H1 (cell line): ENCODE data around the gene SNX24. TPM values are rescaled to one million over a fixed set of nuclear protein-coding genes. Genes with fewer than 3 reads are reported as not detected.

Source experiments
- CTCF ChIA-PET: fragments of 300-600 bp; sonication (Branson Sonifier 250); formaldehyde crosslinking; loops from one replicate; lab custom pipeline; 2021; ENCODE audit not compliant: partially characterized antibody; lab: Charles Lee
- POLR2A ChIA-PET: fragments of 300-600 bp; sonication (Branson Sonifier 250); formaldehyde crosslinking; loops from one replicate; lab custom pipeline; 2021; ENCODE audit warnings: inconsistent platforms; ENCODE audit not compliant: partially characterized antibody; lab: Charles Lee
- DNase-seq, 2 experiments: peaks; one replicate each; pipeline versions ENCODE4 v3.0.0 to v3.0.0-alpha.2; 2010 to 2022; ENCODE audit warnings: low spot score in 2 of 2, low read depth in 1 of 2, mixed read lengths in 1 of 2
- FAIRE-seq: peaks from 2 replicates; lab custom pipeline; 2011; peaks lifted over from hg19 to GRCh38; lab: Jason Lieb, UNC
- H2AFZ ChIP-seq: 2 replicates; pipeline ENCODE4 v1.8.1; 2012; ENCODE audit warnings: low read length, inconsistent platforms
- H2AK5ac ChIP-seq: 2 replicates; pipeline ENCODE4 v1.6.1; 2013; ENCODE audit warnings: low read depth, low read length
- H2BK120ac ChIP-seq: replicated peaks from 2 replicates; pipeline ENCODE3; 2013; ENCODE audit warnings: low read depth, low read length, inconsistent platforms
- H2BK12ac ChIP-seq: 2 replicates; pipeline ENCODE4 v1.6.1; 2013; ENCODE audit warnings: low read depth, low read length
- H2BK15ac ChIP-seq: 2 replicates; pipeline ENCODE4 v1.6.1; 2013; ENCODE audit warnings: low read length
- H2BK20ac ChIP-seq: 2 replicates; pipeline ENCODE4 v1.6.1; 2013; ENCODE audit warnings: low read length
- H2BK5ac ChIP-seq: 2 replicates; pipeline ENCODE4 v1.6.1; 2013; ENCODE audit warnings: low read depth, low read length
- H3K14ac ChIP-seq: 2 replicates; pipeline ENCODE4 v1.6.1; 2013; ENCODE audit warnings: inconsistent platforms; ENCODE audit not compliant: insufficient read length
- H3K18ac ChIP-seq: 2 replicates; pipeline ENCODE4 v1.6.1; 2013; ENCODE audit warnings: low read length; ENCODE audit errors: extremely low read depth
- H3K23ac ChIP-seq: 2 replicates; pipeline ENCODE4 v1.6.1; 2013; ENCODE audit warnings: inconsistent platforms; ENCODE audit not compliant: insufficient read length
- H3K23me2 ChIP-seq: 2 replicates; pipeline ENCODE4 v1.6.1; 2013; ENCODE audit warnings: low read depth, low read length
- H3K27ac ChIP-seq: 2 replicates; pipeline ENCODE4 v1.6.1; 2011; ENCODE audit warnings: low read depth, low read length, inconsistent platforms
- H3K27me3 ChIP-seq, 4 experiments: replicated peaks in 1 of 4; 1 replicate in 1 of 4; 2 replicates in 3 of 4; pipeline versions ENCODE4 v1.6.1 to v1.8.1; 2011 to 2013; ENCODE audit warnings: low read length in 3 of 4, mild to moderate bottlenecking in 3 of 4, inconsistent platforms in 2 of 4, mixed read lengths in 2 of 4, moderate library complexity in 1 of 4; ENCODE audit not compliant: control insufficient read depth in 3 of 4, insufficient read depth in 3 of 4; ENCODE audit errors: extremely low read depth in 1 of 4
- H3K36me3 ChIP-seq, 4 experiments: 2 replicates each; pipeline versions ENCODE4 v1.6.1 to v1.8.1; 2011 to 2013; ENCODE audit warnings: mild to moderate bottlenecking in 4 of 4, low read length in 3 of 4, moderate library complexity in 2 of 4, control low read depth in 1 of 4, inconsistent platforms in 1 of 4; ENCODE audit not compliant: insufficient read depth in 4 of 4, control insufficient read depth in 2 of 4
- H3K4ac ChIP-seq: replicated peaks from 2 replicates; pipeline ENCODE3; 2013; ENCODE audit warnings: low read length, low read depth, mixed read lengths, inconsistent platforms; ENCODE audit not compliant: insufficient read length
- H3K4me1 ChIP-seq, 4 experiments: replicated peaks in 1 of 4; 1 replicate in 1 of 4; 2 replicates in 3 of 4; pipeline versions ENCODE4 v1.6.1 to v1.8.1; 2011 to 2013; ENCODE audit warnings: low read length in 3 of 4, inconsistent platforms in 2 of 4, mixed read lengths in 1 of 4; ENCODE audit not compliant: insufficient read depth in 4 of 4, control insufficient read depth in 3 of 4
- H3K4me2 ChIP-seq, 2 experiments: 2 replicates each; pipeline versions ENCODE4 v1.6.1 to v1.8.1; 2011 to 2013; ENCODE audit warnings: low read depth in 2 of 2, low read length in 2 of 2, control low read depth in 1 of 2, inconsistent platforms in 1 of 2, mild to moderate bottlenecking in 1 of 2; ENCODE audit not compliant: insufficient read depth in 1 of 2
- H3K4me3 ChIP-seq, 4 experiments: fragments of 200-600, 300-600 bp in 1 of 4; sonication (generic), shearing (Covaris generic), sonication (Bioruptor Twin) in 1 of 4; 2 replicates each; pipeline versions ENCODE4 v1.5.1 to v1.8.1; 2011 to 2016; ENCODE audit warnings: low read length in 4 of 4, low read depth in 3 of 4, control low read depth in 2 of 4, inconsistent platforms in 2 of 4, mild to moderate bottlenecking in 2 of 4, mixed read lengths in 1 of 4, moderate library complexity in 1 of 4; ENCODE audit not compliant: insufficient read depth in 2 of 4; ENCODE audit errors: extremely low read depth in 1 of 4
- H3K56ac ChIP-seq: replicated peaks from 2 replicates; pipeline ENCODE3; 2013; ENCODE audit warnings: low read depth, mild to moderate bottlenecking, mixed read lengths, low read length, inconsistent platforms; ENCODE audit not compliant: insufficient read length
- H3K79me1 ChIP-seq: 2 replicates; pipeline ENCODE4 v1.6.1; 2013; ENCODE audit warnings: low read depth, low read length, control low read depth
- H3K79me2 ChIP-seq, 2 experiments: 2 replicates each; pipeline versions ENCODE4 v1.6.1 to v1.8.1; 2012 to 2013; ENCODE audit warnings: low read length in 2 of 2, mild to moderate bottlenecking in 2 of 2, inconsistent platforms in 1 of 2; ENCODE audit not compliant: insufficient read depth in 2 of 2, control insufficient read depth in 1 of 2
- H3K9ac ChIP-seq, 4 experiments: replicated peaks in 1 of 4; 1 replicate in 1 of 4; 2 replicates in 3 of 4; pipeline versions ENCODE4 v1.6.1 to v1.8.1; 2011 to 2013; ENCODE audit warnings: low read depth in 3 of 4, low read length in 3 of 4, control low read depth in 2 of 4, mild to moderate bottlenecking in 2 of 4, moderate library complexity in 2 of 4, inconsistent platforms in 1 of 4; ENCODE audit errors: extremely low read depth in 1 of 4
- H3K9me3 ChIP-seq, 2 experiments: 2 replicates each; pipeline versions ENCODE4 v1.6.1 to v1.8.1; 2012 to 2013; ENCODE audit warnings: mild to moderate bottlenecking in 2 of 2, moderate library complexity in 2 of 2, control low read depth in 1 of 2, inconsistent platforms in 1 of 2, low read depth in 1 of 2, low read length in 1 of 2, mixed read lengths in 1 of 2; ENCODE audit not compliant: insufficient read depth in 2 of 2
- H4K20me1 ChIP-seq, 2 experiments: replicated peaks in 1 of 2; 2 replicates each; pipeline versions ENCODE3 to v1.8.1; 2011 to 2013; ENCODE audit warnings: inconsistent platforms in 2 of 2, low read length in 2 of 2, mild to moderate bottlenecking in 1 of 2; ENCODE audit not compliant: insufficient read depth in 2 of 2, control insufficient read depth in 1 of 2
- H4K5ac ChIP-seq: 2 replicates; pipeline ENCODE4 v1.6.1; 2013; ENCODE audit warnings: low read length, low read depth, mixed read lengths, inconsistent platforms; ENCODE audit not compliant: insufficient read length
- H4K8ac ChIP-seq: 2 replicates; pipeline ENCODE4 v1.8.0; 2013; ENCODE audit warnings: mild to moderate bottlenecking, moderate library complexity, low read length, inconsistent platforms; ENCODE audit not compliant: insufficient read depth; ENCODE audit errors: extremely low read depth
- H4K91ac ChIP-seq: replicated peaks from 2 replicates; pipeline ENCODE3; 2013; ENCODE audit warnings: low read length, mixed read lengths, inconsistent platforms; ENCODE audit not compliant: insufficient read length
- CTBP2 ChIP-seq: IDR thresholded peaks from 2 replicates; pipeline ENCODE4 v1.7.0; 2011; ENCODE audit warnings: borderline replicate concordance, mild to moderate bottlenecking, moderate library complexity, mixed read lengths, low read length; ENCODE audit not compliant: insufficient read depth, insufficient read length
- JUND ChIP-seq: IDR thresholded peaks from 2 replicates; pipeline ENCODE4 v1.6.1; 2011; ENCODE audit warnings: mild to moderate bottlenecking, improper control_type of control experiment, low read length
- SIN3A ChIP-seq, 2 experiments: IDR thresholded peaks in 1 of 2; conservative IDR thresholded peaks in 1 of 2; 2 replicates each; pipeline ENCODE4 v1.6.1; 2011 to 2012; ENCODE audit warnings: low read length in 2 of 2, improper control_type of control experiment in 1 of 2, low read depth in 1 of 2, mild to moderate bottlenecking in 1 of 2
- YY1 ChIP-seq: IDR thresholded peaks from 2 replicates; pipeline ENCODE4 v1.6.1; 2011; ENCODE audit warnings: low read depth, mild to moderate bottlenecking, low read length
- WGBS, 2 experiments: shearing (Covaris generic) in 1 of 2; methylation state at CpG; one replicate each; pipeline versions ENCODE4 v1.1.6 to v1.1.7; 2013 to 2015; ENCODE audit warnings: low lambda C conversion rate in 2 of 2, mixed read lengths in 2 of 2, inconsistent platforms in 1 of 2, low coverage in 1 of 2, missing lambda C conversion rate in 1 of 2; ENCODE audit not compliant: insufficient replicate concordance in 2 of 2, insufficient coverage in 1 of 2, insufficient read length in 1 of 2; ENCODE audit errors: extremely low coverage in 1 of 2, missing lambda C conversion rate in 1 of 2; 5-methylcytosine and 5-hydroxymethylcytosine counted together
- polyA plus RNA-seq, 7 experiments: library from polyadenylated mRNA; depleted of rRNA in 3 of 7; stranded (reverse) in 5 of 7; unstranded in 2 of 7; fragments of >200 nt in 5 of 7; fragments of 200-250 nt in 2 of 7; gene quantifications; 1 replicate in 5 of 7; 2 replicates in 1 of 7; 4 replicates in 1 of 7; pipeline versions ENCODE4 v1.2.1 to v1.2.3, GENCODE V29; 2011 to 2013; ENCODE audit warnings: missing spikeins in 2 of 7, mixed read lengths in 2 of 7
- total RNA-seq: library from RNA; stranded (reverse); fragmentation: NEBNext Ultra II Directional; extraction: Animal tissue kit (Norgen Biotek cat#: 25700); gene quantifications from 2 replicates; pipeline ENCODE4 v1.2.1, GENCODE V29; 2021

SNX24 gene
- total and polyA plus RNA-seq, 2 of the 8 experiments (the other 6 are each of a cell fraction or from before 2014, with no cell fraction given) = 7.3 to 14.3 TPM

DNA sequence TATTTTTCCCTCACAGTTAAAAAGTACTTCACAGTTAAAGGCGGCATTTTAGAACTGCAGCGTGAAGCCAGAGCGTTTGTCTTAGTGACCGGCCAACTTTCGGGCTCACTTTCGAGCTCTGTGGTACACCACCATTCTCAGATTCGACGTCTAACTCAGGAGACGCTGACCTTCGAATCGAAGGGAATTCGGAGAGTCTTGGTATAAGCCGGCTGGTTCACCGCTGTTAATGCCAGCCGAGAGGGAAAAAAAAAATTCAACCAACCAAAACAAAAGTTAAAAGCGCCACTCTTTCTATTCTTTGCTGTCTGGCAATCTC lies 544 bp upstream of the SNX24 start:
- Histone ChIP-seq H3K4me1 (peaks cover 0 to 10% (median 3%) of the 10 kb centered on the region in 4 experiments; a peak in 4 of 7 replicates), H3K79me2 (peaks cover 0 to 4% of the 10 kb centered on the region in 2 experiments; a peak in 1 of 4 replicates), H2BK20ac (no peak overlapping the region), H3K18ac (peak overlapping the region; percentile 62), H3K27ac (no peak overlapping the region), H2BK5ac (0 out of 2 replicates have a peak overlapping the region, but pooled peaks have one; percentile 22), H3K36me3 (no peaks in the 10 kb centered on the region), H3K4ac (no peak overlapping the region), H4K20me1 (no peaks in the 10 kb centered on the region), H4K5ac (no peak overlapping the region), H3K4me2 (peak overlapping the region; percentile 72 to 83), H2AK5ac (no peak overlapping the region), H3K79me1 (no peaks in the 10 kb centered on the region), H2BK15ac (no peak overlapping the region), H3K14ac (no peak overlapping the region), H2AFZ (peak overlapping the region; percentile 93), H3K9ac (peak overlapping the region; percentile 49 to 77 (median 72))
- WGBS, 2 experiments = 8% methylated on average over 16 of the region's 16 CpGs; no CpG with 5 or more reads in 1 of the 2 experiments
- POLR2A ChIA-PET = interaction anchor here (0.7 to 1.6 kb wide), 11 partner anchors 13 to 260 kb away, joined by 3 read pairs; no protein-coding TSS in a partner anchor
- CTCF ChIA-PET = interaction anchor here (1.5 kb wide), 1 partner anchor 241 kb away, joined by 4 read pairs; no protein-coding TSS in a partner anchor
- FAIRE-seq = no peak
- no peak for TF ChIP-seq JUND
- TF ChIP-seq CTBP2 = no peak
- 0 out of 2 replicates have a peak, but pooled peaks have one; percentile 18 for TF ChIP-seq YY1
- peak in 1 of 2 experiments; percentile 5; a peak in 1 of 4 replicates for TF ChIP-seq SIN3A (conservative IDR thresholded peaks at IDR 0.05 in 1 of 2, IDR thresholded peaks at IDR 0.05 in 1 of 2; ENCODE audit: low read depth in 1 of 2, low read length in 2 of 2)
- TF ChIP-seq, all 59 proteins: peak for 2
- H3K27me3 ChIP-seq = peaks cover 0 to 6% (median 5%) of the 10 kb centered on the region in 4 experiments; a peak in 4 of 7 replicates
- H3K23me2 ChIP-seq = peaks cover 4% of the 10 kb centered on the region
- no peak overlapping the region for H3K56ac ChIP-seq
- H2BK12ac ChIP-seq = no peak overlapping the region
- H4K91ac ChIP-seq = no peak overlapping the region
- H3K9me3 ChIP-seq = no peaks in the 10 kb centered on the region
- H3K4me3 ChIP-seq = peak overlapping the region; percentile 67 to 83 (median 71)
- no peak overlapping the region for H2BK120ac ChIP-seq
- no peak overlapping the region for H3K23ac ChIP-seq
- no peak for DNase-seq
- H4K8ac ChIP-seq = no peak overlapping the region
